Body of pancreas (tissue), 4 donors: ENCODE data around the gene DRC3.

Experiments used
- CTCF ChIP-seq, 7 experiments: fragments of 450-650 bp in 4 of 7; fragments of 200-600 bp in 3 of 7; sonication (generic) in 3 of 7; IDR thresholded peaks; one replicate each; pipeline ENCODE4 v1.5.1; 2016 to 2019; ENCODE audit warnings: antibody characterized with exemption in 7 of 7
- POLR2A ChIP-seq, 3 donors: fragments of 450-650 bp; IDR thresholded peaks; one replicate each; pipeline ENCODE4 v1.6.1; 2016; ENCODE audit warnings: antibody characterized with exemption in 3 of 3, mild to moderate bottlenecking in 2 of 3

DNA sequence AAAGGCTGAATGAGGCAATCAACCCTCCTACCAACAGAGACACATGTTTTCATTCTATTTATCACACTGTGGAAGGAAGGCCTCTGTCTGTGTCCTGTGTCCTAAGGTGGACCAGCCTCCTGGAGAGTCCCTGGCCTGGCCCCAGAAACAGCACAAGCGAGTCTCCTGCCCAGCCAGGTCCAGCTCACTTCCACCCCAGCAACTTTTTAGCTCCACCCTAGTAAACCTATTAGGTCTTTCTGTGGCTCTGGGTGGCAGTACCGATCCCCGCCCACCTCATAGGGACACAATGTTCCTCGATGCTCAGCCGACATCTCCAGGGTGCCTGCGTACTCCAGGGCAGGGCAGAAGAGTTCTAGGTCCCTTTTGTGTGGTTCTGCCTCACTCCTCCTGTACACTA, 10.7 kb downstream of the DRC3 start:
- TF ChIP-seq CTCF (IDR thresholded peaks at IDR 0.05) (no peak), POLR2A (IDR thresholded peaks at IDR 0.05) (no peak)
